Activated CD8-positive, alpha-beta memory T cell treated with anti-CD3 and anti-CD28 coated beads, Interleukin-2, amount 10 ng/mL, durations not matched to agents 7 days and 5 days (primary cell): ENCODE data around the gene GRID1. TPM values are rescaled to one million over a fixed set of nuclear protein-coding genes. Genes with fewer than 3 reads are reported as not detected.
"Not testable (repeated sequence)": the region's sequence is repeated elsewhere in the genome, so short reads cannot be mapped to it uniquely, and the experiment has no call there.

Source experiments
- ATAC-seq: fragments of 150-1000 bp; cut with Tn5 transposase; one replicate; pipeline ENCODE4 v1.10.0; 2021; ENCODE audit warnings: moderate library complexity
- CTCF ChIA-PET: fragments of 350-600 bp; sonication (Branson Sonifier 250); formaldehyde crosslinking; loops from one replicate; lab custom pipeline; 2021; ENCODE audit warnings: antibody characterized with exemption; lab: Charles Lee
- DNase-seq: peaks from one replicate; pipeline ENCODE4 v3.0.0-alpha.2; 2020
- H3K27ac Mint-ChIP-seq: one replicate; pipeline ENCODE4 v1.8.0; 2021; ENCODE audit warnings: mild to moderate bottlenecking, mixed read lengths
- H3K27me3 Mint-ChIP-seq: one replicate; pipeline ENCODE4 v1.8.0; 2021; ENCODE audit warnings: mixed read lengths
- H3K36me3 Mint-ChIP-seq: one replicate; pipeline ENCODE4 v1.8.0; 2021; ENCODE audit warnings: mild to moderate bottlenecking, mixed read lengths
- H3K4me1 Mint-ChIP-seq: one replicate; pipeline ENCODE4 v1.8.0; 2021; ENCODE audit warnings: mixed read lengths
- H3K4me3 Mint-ChIP-seq: one replicate; pipeline ENCODE4 v1.8.0; 2021; ENCODE audit warnings: mild to moderate bottlenecking, moderate library complexity, mixed read lengths
- H3K9me3 Mint-ChIP-seq: one replicate; pipeline ENCODE4 v1.8.0; 2022; ENCODE audit warnings: low read depth, mixed read lengths
- total RNA-seq, 2 experiments: library from RNA; stranded (reverse); gene quantifications; one replicate each; pipeline ENCODE4 v1.2.3, GENCODE V29; 2021

The GRID1 gene
- total RNA-seq, 2 experiments from 2014 or later: not detected

GRCh38 chr10:86098187-86098881 lies 268.3 kb downstream of the GRID1 start:
- no peaks in the 10 kb centered on the region for H3K9me3 Mint-ChIP-seq

GRCh38 chr10:86095061-86095460 lies 271.5 kb downstream of the GRID1 start:
- H3K4me3 Mint-ChIP-seq, CTCF ChIA-PET, H3K4me1 Mint-ChIP-seq, H3K9me3 Mint-ChIP-seq, H3K27ac Mint-ChIP-seq, DNase-seq, ATAC-seq, H3K36me3 Mint-ChIP-seq, H3K27me3 Mint-ChIP-seq: not testable (repeated sequence)

More at GRCh38 chr10:86098187-86098881, 268.3 kb downstream of the GRID1 start:
- ATAC-seq: no peak
- H3K4me1 Mint-ChIP-seq: no peaks in the 10 kb centered on the region
- peak; percentile 31 for DNase-seq
- H3K27me3 Mint-ChIP-seq: no peaks in the 10 kb centered on the region
- CTCF ChIA-PET: interaction anchor here (0.6 kb wide), 1 partner anchor 557 kb away, joined by 3 read pairs; no protein-coding TSS in a partner anchor
- no peaks in the 10 kb centered on the region for H3K36me3 Mint-ChIP-seq
- no peak overlapping the region for H3K27ac Mint-ChIP-seq
- H3K4me3 Mint-ChIP-seq: no peak overlapping the region

GRCh38 chr10:86092311-86092710 lies 274.3 kb downstream of the GRID1 start:
- CTCF ChIA-PET, H3K4me3 Mint-ChIP-seq, H3K27ac Mint-ChIP-seq, DNase-seq, H3K9me3 Mint-ChIP-seq, H3K4me1 Mint-ChIP-seq, H3K36me3 Mint-ChIP-seq, ATAC-seq: not testable (repeated sequence)
- peaks cover 10% of the 10 kb centered on the region for H3K27me3 Mint-ChIP-seq

GRCh38 chr10:86091216-86091615 lies 275.4 kb downstream of the GRID1 start:
- Mint-ChIP-seq H3K27me3 (peaks cover 10% of the 10 kb centered on the region), H3K4me1 (no peaks in the 10 kb centered on the region), H3K9me3 (no peaks in the 10 kb centered on the region), H3K27ac (no peak overlapping the region), H3K4me3 (no peak overlapping the region), H3K36me3 (no peaks in the 10 kb centered on the region)
- ATAC-seq (no peak), DNase-seq (peak; percentile 23)
- CTCF ChIA-PET: no interaction called here

GRCh38 chr10:86090807-86091206 lies 275.8 kb downstream of the GRID1 start:
- DNase-seq: peak; percentile 21
- no peaks in the 10 kb centered on the region for H3K4me1 Mint-ChIP-seq
- H3K27ac Mint-ChIP-seq: no peak overlapping the region
- H3K27me3 Mint-ChIP-seq: peaks cover 10% of the 10 kb centered on the region
- no peak overlapping the region for H3K4me3 Mint-ChIP-seq
- CTCF ChIA-PET: no interaction called here
- no peak for ATAC-seq
- H3K9me3 Mint-ChIP-seq: no peaks in the 10 kb centered on the region
- H3K36me3 Mint-ChIP-seq: no peaks in the 10 kb centered on the region

GRCh38 chr10:86087716-86088115 lies 278.9 kb downstream of the GRID1 start:
- no peak for ATAC-seq
- Mint-ChIP-seq H3K9me3 (no peaks in the 10 kb centered on the region), H3K27ac (no peak overlapping the region), H3K36me3 (no peaks in the 10 kb centered on the region), H3K4me1 (no peaks in the 10 kb centered on the region), H3K27me3 (peaks cover 13% of the 10 kb centered on the region), H3K4me3 (no peak overlapping the region)
- DNase-seq: peak; percentile 27
- CTCF ChIA-PET: no interaction called here

GRCh38 chr10:86086418-86086817 lies 280.2 kb downstream of the GRID1 start:
- DNase-seq: peak; percentile 15
- no peaks in the 10 kb centered on the region for H3K36me3 Mint-ChIP-seq
- ATAC-seq: no peak
- H3K9me3 Mint-ChIP-seq: no peaks in the 10 kb centered on the region
- no peaks in the 10 kb centered on the region for H3K4me1 Mint-ChIP-seq
- no peak overlapping the region for H3K4me3 Mint-ChIP-seq
- CTCF ChIA-PET: no interaction called here
- H3K27me3 Mint-ChIP-seq: peaks cover 15% of the 10 kb centered on the region
- no peak overlapping the region for H3K27ac Mint-ChIP-seq

- H3K4me1 Mint-ChIP-seq: no peaks in the 10 kb centered on the region
- DNase-seq: peak; percentile 26
- no peak overlapping the region for H3K27ac Mint-ChIP-seq
- no peaks in the 10 kb centered on the region for H3K9me3 Mint-ChIP-seq
- CTCF ChIA-PET: no interaction called here
- ATAC-seq: no peak
- no peak overlapping the region for H3K4me3 Mint-ChIP-seq
- H3K27me3 Mint-ChIP-seq: peaks cover 16% of the 10 kb centered on the region
- no peaks in the 10 kb centered on the region for H3K36me3 Mint-ChIP-seq
Measured at GRCh38 chr10:86085686-86086085, 280.9 kb downstream of the GRID1 start.

GRCh38 chr10:86085136-86085535 lies 281.5 kb downstream of the GRID1 start:
- CTCF ChIA-PET: no interaction called here
- H3K27me3 Mint-ChIP-seq: peaks cover 16% of the 10 kb centered on the region
- ATAC-seq (no peak), DNase-seq (peak; percentile 29)
- no peaks in the 10 kb centered on the region for H3K4me1 Mint-ChIP-seq
- H3K27ac Mint-ChIP-seq: no peak overlapping the region
- H3K4me3 Mint-ChIP-seq: no peak overlapping the region
- H3K36me3 Mint-ChIP-seq: no peaks in the 10 kb centered on the region
- H3K9me3 Mint-ChIP-seq: no peaks in the 10 kb centered on the region

- no peaks in the 10 kb centered on the region for H3K4me1 Mint-ChIP-seq
- CTCF ChIA-PET: no interaction called here
- no peak overlapping the region for H3K27ac Mint-ChIP-seq
- no peak overlapping the region for H3K4me3 Mint-ChIP-seq
- no peaks in the 10 kb centered on the region for H3K36me3 Mint-ChIP-seq
- H3K27me3 Mint-ChIP-seq: peaks cover 16% of the 10 kb centered on the region
- ATAC-seq (no peak), DNase-seq (no peak)
- no peaks in the 10 kb centered on the region for H3K9me3 Mint-ChIP-seq
Measured at GRCh38 chr10:86084585-86084984, 282.0 kb downstream of the GRID1 start.

- CTCF ChIA-PET: no interaction called here
- Mint-ChIP-seq H3K27me3 (peaks cover 12% of the 10 kb centered on the region), H3K4me3 (no peak overlapping the region), H3K27ac (no peak overlapping the region), H3K9me3 (no peaks in the 10 kb centered on the region), H3K36me3 (no peaks in the 10 kb centered on the region), H3K4me1 (no peaks in the 10 kb centered on the region)
- ATAC-seq (no peak), DNase-seq (peak; percentile 33)
Measured at GRCh38 chr10:86083664-86084175, 282.9 kb downstream of the GRID1 start.

GRCh38 chr10:86083206-86083605 lies 283.4 kb downstream of the GRID1 start:
- CTCF ChIA-PET: no interaction called here
- Mint-ChIP-seq H3K4me3 (no peak overlapping the region), H3K36me3 (no peaks in the 10 kb centered on the region), H3K4me1 (no peaks in the 10 kb centered on the region), H3K27ac (no peak overlapping the region), H3K27me3 (peaks cover 9% of the 10 kb centered on the region), H3K9me3 (no peaks in the 10 kb centered on the region)
- no peak for ATAC-seq
- DNase-seq: peak; percentile 23

- no peaks in the 10 kb centered on the region for H3K9me3 Mint-ChIP-seq
- no peak for ATAC-seq
- H3K4me1 Mint-ChIP-seq: no peaks in the 10 kb centered on the region
- H3K36me3 Mint-ChIP-seq: no peaks in the 10 kb centered on the region
- H3K27me3 Mint-ChIP-seq: peaks cover 6% of the 10 kb centered on the region
- H3K27ac Mint-ChIP-seq: no peak overlapping the region
- H3K4me3 Mint-ChIP-seq: no peak overlapping the region
- CTCF ChIA-PET: no interaction called here
- DNase-seq: peak; percentile 14
Measured at GRCh38 chr10:86082556-86082955, 284.0 kb downstream of the GRID1 start.

GRCh38 chr10:86079088-86079487 lies 287.5 kb downstream of the GRID1 start:
- no peaks in the 10 kb centered on the region for H3K9me3 Mint-ChIP-seq
- H3K4me1 Mint-ChIP-seq: no peaks in the 10 kb centered on the region
- no peak overlapping the region for H3K27ac Mint-ChIP-seq
- no peak for DNase-seq
- H3K36me3 Mint-ChIP-seq: no peaks in the 10 kb centered on the region
- CTCF ChIA-PET: no interaction called here
- H3K27me3 Mint-ChIP-seq: peaks cover 5% of the 10 kb centered on the region
- peak; percentile 20 for ATAC-seq
- no peak overlapping the region for H3K4me3 Mint-ChIP-seq
